Measurements from ENCODE around the gene ALDH7A1.

Gene ALDH7A1

GRCh38 chr5:126542441-126542840, 52.6 kb downstream of the ALDH7A1 start:
- H3K9ac ChIP-seq (ENCODE audit: low read length): no peak overlapping the region
- no peaks in the 10 kb centered on the region for H3K27me3 ChIP-seq (ENCODE audit: insufficient read depth, low read length)
- no peaks in the 10 kb centered on the region for H3F3A ChIP-seq (ENCODE audit: insufficient read depth, low read length)
- no peaks in the 10 kb centered on the region for H3K9me3 ChIP-seq (ENCODE audit: low read length)
- TF ChIP-seq, protein P1, sequence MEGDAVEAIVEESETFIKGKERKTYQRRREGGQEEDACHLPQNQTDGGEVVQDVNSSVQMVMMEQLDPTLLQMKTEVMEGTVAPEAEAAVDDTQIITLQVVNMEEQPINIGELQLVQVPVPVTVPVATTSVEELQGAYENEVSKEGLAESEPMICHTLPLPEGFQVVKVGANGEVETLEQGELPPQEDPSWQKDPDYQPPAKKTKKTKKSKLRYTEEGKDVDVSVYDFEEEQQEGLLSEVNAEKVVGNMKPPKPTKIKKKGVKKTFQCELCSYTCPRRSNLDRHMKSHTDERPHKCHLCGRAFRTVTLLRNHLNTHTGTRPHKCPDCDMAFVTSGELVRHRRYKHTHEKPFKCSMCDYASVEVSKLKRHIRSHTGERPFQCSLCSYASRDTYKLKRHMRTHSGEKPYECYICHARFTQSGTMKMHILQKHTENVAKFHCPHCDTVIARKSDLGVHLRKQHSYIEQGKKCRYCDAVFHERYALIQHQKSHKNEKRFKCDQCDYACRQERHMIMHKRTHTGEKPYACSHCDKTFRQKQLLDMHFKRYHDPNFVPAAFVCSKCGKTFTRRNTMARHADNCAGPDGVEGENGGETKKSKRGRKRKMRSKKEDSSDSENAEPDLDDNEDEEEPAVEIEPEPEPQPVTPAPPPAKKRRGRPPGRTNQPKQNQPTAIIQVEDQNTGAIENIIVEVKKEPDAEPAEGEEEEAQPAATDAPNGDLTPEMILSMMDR (IDR thresholded peaks at IDR 0.05; ENCODE audit: low read length): no peak
- TF ChIP-seq EZH2 (IDR thresholded peaks at IDR 0.05; ENCODE audit: borderline replicate concordance, low read length): no peak
- no peaks in the 10 kb centered on the region for H4K20me1 ChIP-seq (ENCODE audit: insufficient read depth, low read length)
- H2AFZ ChIP-seq (ENCODE audit: low read length): no peak overlapping the region
- H3K9me2 ChIP-seq (ENCODE audit: low read depth, low read length): no peaks in the 10 kb centered on the region
- no peak overlapping the region for H3K27ac ChIP-seq (ENCODE audit: low read depth, low read length, poor library complexity, severe bottlenecking)
- H3K79me2 ChIP-seq (ENCODE audit: insufficient read depth, low read length): no peaks in the 10 kb centered on the region
- no peak overlapping the region for H3K4me2 ChIP-seq (ENCODE audit: low read length)
- H3K4me3 ChIP-seq (ENCODE audit: low read depth, low read length, poor library complexity, severe bottlenecking): no peak overlapping the region
- no peaks in the 10 kb centered on the region for H3K36me3 ChIP-seq (ENCODE audit: insufficient read depth, low read length)
- no peaks in the 10 kb centered on the region for H3K4me1 ChIP-seq (ENCODE audit: insufficient read depth, low read length, severe bottlenecking)

DNA sequence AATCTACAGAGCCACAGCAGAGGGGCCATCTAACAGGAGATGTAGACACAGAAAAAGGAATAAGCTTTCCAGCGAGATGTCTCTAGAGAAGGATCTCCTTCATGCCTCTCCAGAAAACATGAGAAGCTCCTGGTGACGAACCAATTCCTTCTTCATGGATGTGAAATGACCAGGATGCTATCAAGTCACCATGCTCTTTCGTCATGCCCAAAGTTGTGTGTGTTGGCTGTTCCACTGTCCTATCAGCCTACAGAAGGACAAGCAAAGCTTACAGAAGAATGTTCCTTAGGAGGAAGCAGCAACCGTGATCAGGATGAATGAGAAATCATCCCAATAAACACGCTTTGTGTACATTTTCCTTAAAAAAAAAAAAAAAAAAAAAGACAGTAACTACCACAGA, 54.4 kb downstream of the ALDH7A1 start:
- no peaks in the 10 kb centered on the region for H3K27me3 ChIP-seq (ENCODE audit: insufficient read depth, low read length)

DNA sequence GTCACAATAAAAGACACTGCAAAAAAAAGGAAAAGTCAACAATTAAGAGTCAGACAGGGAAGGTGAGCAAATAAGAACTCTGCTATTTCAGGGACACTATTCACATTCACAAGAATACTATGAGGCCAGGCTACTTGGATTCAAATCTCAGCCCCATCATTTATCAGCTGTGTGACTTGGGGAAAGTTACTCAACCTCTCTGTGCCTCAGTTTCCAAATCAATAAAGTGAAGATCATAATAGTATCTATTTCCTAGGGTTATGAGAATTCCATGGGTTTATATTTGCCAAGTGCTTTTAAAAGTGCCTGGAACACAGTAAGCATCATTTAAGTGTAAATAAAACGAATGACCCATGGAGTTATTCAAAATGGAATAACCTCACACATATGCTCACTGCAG, 56.4 kb downstream of the ALDH7A1 start:
- no peaks in the 10 kb centered on the region for H3K36me3 ChIP-seq (ENCODE audit: insufficient read depth, low read length)
- H4K20me1 ChIP-seq (ENCODE audit: insufficient read depth, low read length): no peaks in the 10 kb centered on the region
- no peak overlapping the region for H3K4me2 ChIP-seq (ENCODE audit: low read length)
- no peaks in the 10 kb centered on the region for H3K4me1 ChIP-seq (ENCODE audit: insufficient read depth, low read length, severe bottlenecking)
- TF ChIP-seq EZH2 (IDR thresholded peaks at IDR 0.05; ENCODE audit: borderline replicate concordance, low read length): no peak
- H3K27me3 ChIP-seq (ENCODE audit: insufficient read depth, low read length): no peaks in the 10 kb centered on the region
- H3F3A ChIP-seq (ENCODE audit: insufficient read depth, low read length): no peaks in the 10 kb centered on the region
- H3K4me3 ChIP-seq (ENCODE audit: low read depth, low read length, poor library complexity, severe bottlenecking): no peak overlapping the region
- no peaks in the 10 kb centered on the region for H3K9me3 ChIP-seq (ENCODE audit: low read length)
- H3K27ac ChIP-seq (ENCODE audit: low read depth, low read length, poor library complexity, severe bottlenecking): no peak overlapping the region
- no peak overlapping the region for H3K9ac ChIP-seq (ENCODE audit: low read length)
- H2AFZ ChIP-seq (ENCODE audit: low read length): no peak overlapping the region
- H3K9me2 ChIP-seq (ENCODE audit: low read depth, low read length): no peaks in the 10 kb centered on the region
- no peaks in the 10 kb centered on the region for H3K79me2 ChIP-seq (ENCODE audit: insufficient read depth, low read length)

More for the DNA sequence above, 54.4 kb downstream of the ALDH7A1 start:
- no peaks in the 10 kb centered on the region for H3K4me1 ChIP-seq (ENCODE audit: insufficient read depth, low read length, severe bottlenecking)
- no peaks in the 10 kb centered on the region for H4K20me1 ChIP-seq (ENCODE audit: insufficient read depth, low read length)
- no peak overlapping the region for H3K4me3 ChIP-seq (ENCODE audit: low read depth, low read length, poor library complexity, severe bottlenecking)
- no peaks in the 10 kb centered on the region for H3F3A ChIP-seq (ENCODE audit: insufficient read depth, low read length)
- no peak overlapping the region for H3K27ac ChIP-seq (ENCODE audit: low read depth, low read length, poor library complexity, severe bottlenecking)
- no peaks in the 10 kb centered on the region for H3K9me2 ChIP-seq (ENCODE audit: low read depth, low read length)
- H3K36me3 ChIP-seq (ENCODE audit: insufficient read depth, low read length): no peaks in the 10 kb centered on the region
- H3K4me2 ChIP-seq (ENCODE audit: low read length): no peak overlapping the region
- no peak overlapping the region for H3K9ac ChIP-seq (ENCODE audit: low read length)
- no peak overlapping the region for H2AFZ ChIP-seq (ENCODE audit: low read length)
- H3K9me3 ChIP-seq (ENCODE audit: low read length): no peaks in the 10 kb centered on the region
- no peaks in the 10 kb centered on the region for H3K79me2 ChIP-seq (ENCODE audit: insufficient read depth, low read length)
- no peak for TF ChIP-seq EZH2 (IDR thresholded peaks at IDR 0.05; ENCODE audit: borderline replicate concordance, low read length)
- TF ChIP-seq, protein P1 (IDR thresholded peaks at IDR 0.05; ENCODE audit: low read length): no peak

- Histone ChIP-seq H3K36me3 (ENCODE audit: insufficient read depth, low read length) (no peaks in the 10 kb centered on the region), H3K27me3 (ENCODE audit: insufficient read depth, low read length) (no peaks in the 10 kb centered on the region), H3K79me2 (ENCODE audit: insufficient read depth, low read length) (no peaks in the 10 kb centered on the region), H3K9ac (ENCODE audit: low read length) (no peak overlapping the region), H3K4me1 (ENCODE audit: insufficient read depth, low read length, severe bottlenecking) (no peaks in the 10 kb centered on the region), H3K4me2 (ENCODE audit: low read length) (no peak overlapping the region), H2AFZ (ENCODE audit: low read length) (no peak overlapping the region), H3K4me3 (ENCODE audit: low read depth, low read length, poor library complexity, severe bottlenecking) (no peak overlapping the region), H4K20me1 (ENCODE audit: insufficient read depth, low read length) (no peaks in the 10 kb centered on the region), H3K9me2 (ENCODE audit: low read depth, low read length) (no peaks in the 10 kb centered on the region), H3K9me3 (ENCODE audit: low read length) (no peaks in the 10 kb centered on the region), H3K27ac (ENCODE audit: low read depth, low read length, poor library complexity, severe bottlenecking) (no peak overlapping the region), H3F3A (ENCODE audit: insufficient read depth, low read length) (no peaks in the 10 kb centered on the region)
- no peak for TF ChIP-seq EZH2 (IDR thresholded peaks at IDR 0.05; ENCODE audit: borderline replicate concordance, low read length)
- TF ChIP-seq, protein P1 (IDR thresholded peaks at IDR 0.05; ENCODE audit: low read length): no peak
Observed at GRCh38 chr5:126536874-126537273, 58.1 kb downstream of the ALDH7A1 start.

Measured in OCI-LY1 (cell line).